ENCODE measurements around the gene METTL26.
"Not testable (repeated sequence)": the region's sequence is repeated elsewhere in the genome, so short reads cannot be mapped to it uniquely, and the experiment has no call there.

Gene METTL26

GRCh38 chr16:624526-625070, 11.5 kb downstream of the METTL26 start:
- DNase-seq = no peak

- DNase-seq = no peak
Observed at GRCh38 chr16:622920-623280, 13.2 kb downstream of the METTL26 start.

GRCh38 chr16:621526-622105, 14.5 kb downstream of the METTL26 start:
- DNase-seq = no peak

- no peak for DNase-seq
Observed at GRCh38 chr16:620700-621525, 15.2 kb downstream of the METTL26 start.

- DNase-seq = no peak
Observed at GRCh38 chr16:619476-620100, 16.5 kb downstream of the METTL26 start.

- no peak for DNase-seq
Observed at GRCh38 chr16:617855-618254, 18.2 kb downstream of the METTL26 start.

- no peak for DNase-seq
Observed at GRCh38 chr16:616733-617586, 19.1 kb downstream of the METTL26 start.

GRCh38 chr16:615122-615521, 21.0 kb downstream of the METTL26 start:
- no peak for DNase-seq

GRCh38 chr16:610513-611381, 25.4 kb downstream of the METTL26 start:
- DNase-seq = peak; percentile 65

GRCh38 chr16:609984-610383, 26.1 kb downstream of the METTL26 start:
- DNase-seq = no peak

GRCh38 chr16:609316-609715, 26.8 kb downstream of the METTL26 start:
- no peak for DNase-seq

- peak; percentile 85 for DNase-seq
Observed at GRCh38 chr16:608019-608418, 28.1 kb downstream of the METTL26 start.

- no peak for DNase-seq
Observed at GRCh38 chr16:606656-607307, 29.3 kb downstream of the METTL26 start.

GRCh38 chr16:603933-604332, 32.2 kb downstream of the METTL26 start:
- DNase-seq = no peak

- DNase-seq = no peak
Observed at GRCh38 chr16:600781-601180, 35.3 kb downstream of the METTL26 start.

GRCh38 chr16:598823-599739, 37.0 kb downstream of the METTL26 start:
- DNase-seq = no peak

- DNase-seq = not testable (repeated sequence)
Observed at GRCh38 chr16:597655-598054, 38.5 kb downstream of the METTL26 start.

GRCh38 chr16:596736-597060, 39.4 kb downstream of the METTL26 start:
- DNase-seq = no peak

GRCh38 chr16:595942-596735, 40.0 kb downstream of the METTL26 start:
- DNase-seq = no peak

Measured in stimulated activated CD4-positive, alpha-beta T cell treated with anti-CD3 and anti-CD28 coated beads, Interleukin-1b, Interleukin-23, amount 100 ng/mL, for 48 hours (primary cell).